ENCODE measurements around the gene STOX1. TPM values are rescaled to one million over a fixed set of nuclear protein-coding genes. Genes with fewer than 3 reads are reported as not detected.

Gene STOX1
- total RNA-seq, 1 experiment from 2014 or later = 5.9 TPM

GRCh38 chr10:68879628-68880027, 52.3 kb downstream of the STOX1 start:
- Histone ChIP-seq H3K27ac (ENCODE audit: low read depth, low read length) (no peak overlapping the region), H4K20me1 (ENCODE audit: insufficient read depth) (no peaks in the 10 kb centered on the region), H3K4me3 (replicated peaks in 1 of 2; ENCODE audit: low read depth in 1 of 2, low read length in 2 of 2) (no peak overlapping the region), H3K9ac (ENCODE audit: low read length) (no peak overlapping the region), H2AFZ (ENCODE audit: low read depth, low read length, poor library complexity, severe bottlenecking) (no peak overlapping the region), H3K9me2 (ENCODE audit: insufficient read depth) (no peaks in the 10 kb centered on the region), H3K36me3 (ENCODE audit: control insufficient read depth in 1 of 2, insufficient read depth in 2 of 2, low read length in 2 of 2) (no peaks in the 10 kb centered on the region), H3K27me3 (ENCODE audit: insufficient read depth, low read length) (no peaks in the 10 kb centered on the region), H3K9me3 (ENCODE audit: control insufficient read depth in 1 of 2, insufficient read depth in 1 of 2, low read depth in 1 of 2, low read length in 2 of 2) (no peaks in the 10 kb centered on the region), H3K79me2 (ENCODE audit: insufficient read depth, low read length) (no peaks in the 10 kb centered on the region), H3K4me1 (ENCODE audit: control insufficient read depth in 1 of 2, insufficient read depth in 2 of 2, low read length in 2 of 2) (no peaks in the 10 kb centered on the region), H3K4me2 (ENCODE audit: low read length) (no peak overlapping the region)
- CTCF ChIA-PET = no interaction called here
- BruUV-seq (replicated peaks) = no TSS peak
- POLR2A ChIA-PET = no interaction called here
- no peak for ATAC-seq
- RAD21 ChIA-PET (ENCODE audit: low non-redundant PET in 1 of 2, low total read pairs in 2 of 2, uncharacterized antibody in 2 of 2, unreplicated experiment in 2 of 2) = no interaction called here
- intact Hi-C loops (cut with micrococcal nuclease) = no loop called here
- no peak for TF ChIP-seq CEBPB (IDR thresholded peaks at IDR 0.05; ENCODE audit: low read depth)
- no peak for TF ChIP-seq ZNF274 (IDR thresholded peaks at IDR 0.05; ENCODE audit: low read depth, low read length)
- TF ChIP-seq ZFX (IDR thresholded peaks at IDR 0.05) = no peak
- TF ChIP-seq YY1 (IDR thresholded peaks at IDR 0.05; ENCODE audit: extremely low read depth, insufficient replicate concordance, low read depth, low read length) = no peak
- no peak for TF ChIP-seq MAX (IDR thresholded peaks at IDR 0.05)
- no peak for TF ChIP-seq ELF1 (IDR thresholded peaks at IDR 0.05; ENCODE audit: borderline replicate concordance, low read depth)
- no peak for TF ChIP-seq EZH2 (IDR thresholded peaks at IDR 0.05)
- TF ChIP-seq EZH2phosphoT487 (IDR thresholded peaks at IDR 0.05; ENCODE audit: borderline replicate concordance) = no peak
- no peak for TF ChIP-seq SP1 (IDR thresholded peaks at IDR 0.05; ENCODE audit: low read depth)
- DNase-seq (ENCODE audit: low read depth, low spot score) = no peak

- no TSS peak for BruUV-seq (replicated peaks)
- CTCF ChIA-PET = no interaction called here
- TF ChIP-seq SRF (IDR thresholded peaks at IDR 0.05; ENCODE audit: low read depth) (no peak), YY1 (IDR thresholded peaks at IDR 0.05; ENCODE audit: extremely low read depth, insufficient replicate concordance, low read depth, low read length) (no peak), ATF3 (IDR thresholded peaks at IDR 0.05) (no peak), CEBPB (IDR thresholded peaks at IDR 0.05; ENCODE audit: low read depth) (no peak), SIN3A (IDR thresholded peaks at IDR 0.05; ENCODE audit: low read depth) (no peak), MAX (IDR thresholded peaks at IDR 0.05) (no peak), ZNF274 (IDR thresholded peaks at IDR 0.05; ENCODE audit: low read depth, low read length) (no peak), JUND (IDR thresholded peaks at IDR 0.05) (no peak), REST (IDR thresholded peaks at IDR 0.05; ENCODE audit: low read depth) (no peak), POLR2AphosphoS5 (IDR thresholded peaks at IDR 0.05; ENCODE audit: low read depth, low read length) (no peak), EZH2phosphoT487 (IDR thresholded peaks at IDR 0.05; ENCODE audit: borderline replicate concordance) (no peak), CTCF (IDR thresholded peaks at IDR 0.05 in 2 of 3, conservative IDR thresholded peaks at IDR 0.05 in 1 of 3; ENCODE audit: borderline replicate concordance in 1 of 3, insufficient read depth in 1 of 3, low read depth in 2 of 3, low read length in 2 of 3) (no peak)
Measured at GRCh38 chr10:68880181-68880580, 52.9 kb downstream of the STOX1 start.

More at GRCh38 chr10:68880181-68880580, 52.9 kb downstream of the STOX1 start:
- H3K79me2 ChIP-seq (ENCODE audit: insufficient read depth, low read length) = no peaks in the 10 kb centered on the region
- no peak overlapping the region for H2AFZ ChIP-seq (ENCODE audit: low read depth, low read length, poor library complexity, severe bottlenecking)
- H4K20me1 ChIP-seq (ENCODE audit: insufficient read depth) = no peaks in the 10 kb centered on the region
- no peaks in the 10 kb centered on the region for H3K36me3 ChIP-seq (ENCODE audit: control insufficient read depth in 1 of 2, insufficient read depth in 2 of 2, low read length in 2 of 2)
- ChIA-PET POLR2A (no interaction called here), RAD21 (ENCODE audit: low non-redundant PET in 1 of 2, low total read pairs in 2 of 2, uncharacterized antibody in 2 of 2, unreplicated experiment in 2 of 2) (no interaction called here)
- no peaks in the 10 kb centered on the region for H3K9me2 ChIP-seq (ENCODE audit: insufficient read depth)
- H3K4me3 ChIP-seq (replicated peaks in 1 of 2; ENCODE audit: low read depth in 1 of 2, low read length in 2 of 2) = no peak overlapping the region
- H3K9me3 ChIP-seq (ENCODE audit: control insufficient read depth in 1 of 2, insufficient read depth in 1 of 2, low read depth in 1 of 2, low read length in 2 of 2) = no peaks in the 10 kb centered on the region
- no peak for DNase-seq (ENCODE audit: low read depth, low spot score)
- H3K27me3 ChIP-seq (ENCODE audit: insufficient read depth, low read length) = no peaks in the 10 kb centered on the region
- no peak overlapping the region for H3K9ac ChIP-seq (ENCODE audit: low read length)
- H3K4me1 ChIP-seq (ENCODE audit: control insufficient read depth in 1 of 2, insufficient read depth in 2 of 2, low read length in 2 of 2) = no peaks in the 10 kb centered on the region
- ATAC-seq = no peak
- intact Hi-C loops (cut with micrococcal nuclease) = no loop called here
- no peak overlapping the region for H3K4me2 ChIP-seq (ENCODE audit: low read length)
- no peak overlapping the region for H3K27ac ChIP-seq (ENCODE audit: low read depth, low read length)

Measured in HCT116 (cell line).